BLaER1 (cell line): Measurements from ENCODE around the gene MUC7.
"Not testable (repeated sequence)": the region's sequence is repeated elsewhere in the genome, so short reads cannot be mapped to it uniquely, and the experiment has no call there.

ENCODE experiments used
- H3K27ac ChIP-seq: shearing (Covaris generic); formaldehyde crosslinking; 2 replicates; pipeline ENCODE4 v1.8.1; 2022
- H3K27me3 ChIP-seq: shearing (Covaris generic); formaldehyde crosslinking; 2 replicates; pipeline ENCODE4 v1.8.1; 2022
- H3K36me3 ChIP-seq: shearing (Covaris generic); formaldehyde crosslinking; 2 replicates; pipeline ENCODE4 v1.8.1; 2022
- H3K4me1 ChIP-seq: shearing (Covaris generic); formaldehyde crosslinking; 2 replicates; pipeline ENCODE4 v1.8.1; 2022
- H3K4me2 ChIP-seq: shearing (Covaris generic); formaldehyde crosslinking; 2 replicates; pipeline ENCODE4 v1.8.1; 2022
- H3K4me3 ChIP-seq: shearing (Covaris generic); formaldehyde crosslinking; 2 replicates; pipeline ENCODE4 v1.8.1; 2022
- H3K9ac ChIP-seq: shearing (Covaris generic); formaldehyde crosslinking; 2 replicates; pipeline ENCODE4 v1.8.1; 2022
- H3K9me3 ChIP-seq: shearing (Covaris generic); formaldehyde crosslinking; 2 replicates; pipeline ENCODE4 v1.8.1; 2022
- H4K20me1 ChIP-seq: shearing (Covaris generic); formaldehyde crosslinking; 2 replicates; pipeline ENCODE4 v1.8.1; 2022
- Cebpa-rat ChIP-seq: shearing (Covaris generic); IDR thresholded peaks from 2 replicates; pipeline ENCODE4 v1.8.1; 2022

Gene MUC7

DNA sequence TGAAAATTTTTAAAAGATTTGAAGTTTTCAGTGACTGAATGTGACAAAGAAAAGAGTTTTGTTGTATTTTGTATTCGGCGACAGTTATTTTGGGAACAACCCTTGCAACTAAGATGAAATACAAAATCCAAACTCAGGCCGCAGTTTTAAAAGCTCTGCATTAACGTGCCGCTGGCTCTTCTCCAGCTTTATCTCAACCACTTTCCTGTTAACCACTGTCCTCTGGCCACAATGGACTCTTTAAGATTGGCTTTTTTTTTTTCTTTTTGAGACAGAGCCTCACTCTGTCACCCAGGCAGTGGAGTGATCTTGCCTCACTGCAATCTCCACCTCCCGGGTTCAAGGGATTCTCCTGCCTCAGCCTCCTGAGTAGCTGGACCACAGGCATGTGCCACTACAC lies 24.2 kb downstream of the MUC7 start:
- no peaks in the 10 kb centered on the region for H4K20me1 ChIP-seq
- H3K36me3 ChIP-seq = no peaks in the 10 kb centered on the region
- H3K4me1 ChIP-seq = no peaks in the 10 kb centered on the region
- H3K27ac ChIP-seq = no peak overlapping the region
- no peak overlapping the region for H3K9ac ChIP-seq
- no peak for TF ChIP-seq Cebpa-rat
- no peaks in the 10 kb centered on the region for H3K9me3 ChIP-seq
- no peak overlapping the region for H3K4me2 ChIP-seq
- no peak overlapping the region for H3K4me3 ChIP-seq
- no peaks in the 10 kb centered on the region for H3K27me3 ChIP-seq

DNA sequence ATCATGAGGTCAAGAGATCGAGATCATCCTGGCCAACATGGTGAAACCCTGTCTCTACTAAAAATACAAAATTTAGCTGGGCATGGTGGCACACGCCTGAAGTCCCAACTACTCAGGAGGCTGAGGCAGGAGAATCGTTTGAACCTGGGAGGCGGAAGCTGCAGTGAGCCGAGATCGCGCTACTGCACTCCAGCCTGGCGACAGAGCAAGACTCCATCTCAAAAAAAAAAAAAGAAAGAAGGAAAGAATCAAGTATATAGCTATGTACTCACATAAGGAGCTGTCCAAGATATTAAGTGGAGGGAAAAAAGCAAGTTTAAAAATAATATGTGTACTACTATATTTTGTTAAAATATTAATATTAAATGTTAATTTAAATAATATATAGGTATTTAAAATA lies 29.8 kb downstream of the MUC7 start:
- not testable (repeated sequence) for H3K4me3 ChIP-seq, H3K36me3 ChIP-seq, H3K4me1 ChIP-seq, H3K27me3 ChIP-seq, H3K9ac ChIP-seq, H3K9me3 ChIP-seq, H3K4me2 ChIP-seq, H4K20me1 ChIP-seq, H3K27ac ChIP-seq

DNA sequence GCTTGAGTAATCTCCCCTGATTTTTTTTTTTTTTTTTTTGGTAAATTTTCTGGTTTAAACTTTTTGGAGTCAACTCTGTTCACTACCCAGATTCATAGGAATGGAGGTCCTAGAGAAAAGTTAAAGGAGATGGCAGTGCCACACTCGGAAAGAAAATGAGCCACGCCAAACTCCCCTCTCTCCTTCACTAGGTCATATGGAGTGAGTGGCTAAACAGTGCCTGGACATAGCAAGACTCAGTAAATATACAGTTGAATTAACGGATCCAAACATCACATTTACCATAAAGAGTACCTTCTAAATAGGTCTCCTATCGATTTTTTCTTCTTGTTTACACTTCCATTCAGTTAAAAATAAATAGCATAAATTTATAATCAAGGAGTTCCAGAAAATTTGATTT lies 32.7 kb downstream of the MUC7 start:
- TF ChIP-seq Cebpa-rat = no peak
- Histone ChIP-seq H3K4me1 (no peaks in the 10 kb centered on the region), H3K9me3 (no peaks in the 10 kb centered on the region), H3K27me3 (no peaks in the 10 kb centered on the region), H3K9ac (no peak overlapping the region), H4K20me1 (no peaks in the 10 kb centered on the region), H3K27ac (no peak overlapping the region), H3K4me3 (no peak overlapping the region), H3K36me3 (no peaks in the 10 kb centered on the region), H3K4me2 (no peak overlapping the region)

DNA sequence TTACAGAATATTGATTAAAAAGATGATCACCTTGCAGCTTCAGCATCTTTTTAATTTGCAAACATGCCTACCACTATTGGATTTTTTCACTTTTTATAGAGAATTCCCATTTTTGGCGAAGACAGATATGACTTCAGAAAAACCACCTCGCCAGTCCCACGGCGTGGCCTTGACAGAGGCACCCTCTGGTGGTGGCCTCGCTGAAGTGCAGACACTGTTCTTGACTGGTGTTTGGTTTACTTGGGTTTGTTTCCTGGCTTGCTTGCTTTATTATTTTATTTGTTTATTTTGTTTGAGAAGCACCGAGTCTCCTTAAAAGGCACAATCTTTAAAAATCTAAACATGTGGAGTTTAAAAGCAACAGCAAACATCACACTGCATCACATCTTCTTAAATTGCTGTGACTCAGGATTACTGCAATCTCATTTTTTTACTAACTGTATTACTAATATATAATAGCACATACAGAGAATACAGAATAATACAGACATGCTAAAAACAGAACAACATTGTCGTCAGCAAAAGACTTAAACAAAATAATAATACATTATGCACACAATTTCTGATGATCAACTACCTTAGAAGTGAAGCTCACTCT lies 33.3 kb downstream of the MUC7 start:
- Histone ChIP-seq H3K27me3 (no peaks in the 10 kb centered on the region), H3K9ac (no peak overlapping the region), H3K9me3 (no peaks in the 10 kb centered on the region), H3K27ac (no peak overlapping the region), H3K36me3 (no peaks in the 10 kb centered on the region), H3K4me2 (no peak overlapping the region), H3K4me1 (no peaks in the 10 kb centered on the region), H4K20me1 (no peaks in the 10 kb centered on the region), H3K4me3 (no peak overlapping the region)
- no peak for TF ChIP-seq Cebpa-rat

DNA sequence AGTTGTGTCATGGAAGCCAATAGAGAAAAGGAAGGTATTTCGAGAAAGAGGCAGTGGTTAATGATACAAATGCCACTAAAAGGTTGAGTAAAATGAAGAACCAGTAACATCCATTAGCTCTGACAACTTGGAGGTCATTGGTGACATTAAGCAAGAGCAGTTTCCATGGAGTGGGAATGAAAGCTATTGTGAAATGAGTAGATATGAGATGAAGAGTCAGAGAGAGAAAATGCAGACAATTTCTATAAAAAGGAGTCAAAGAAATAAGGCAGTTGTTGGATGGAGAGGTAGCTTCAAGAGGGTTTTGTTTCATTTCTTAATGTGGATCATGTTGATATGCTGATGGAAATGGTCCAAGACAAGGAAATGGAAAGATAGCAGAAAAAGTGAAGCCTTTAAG lies 36.8 kb downstream of the MUC7 start:
- Histone ChIP-seq H3K9ac (no peak overlapping the region), H3K4me3 (no peak overlapping the region), H3K9me3 (no peaks in the 10 kb centered on the region), H3K4me2 (no peak overlapping the region), H3K27ac (no peak overlapping the region), H3K36me3 (no peaks in the 10 kb centered on the region), H4K20me1 (no peaks in the 10 kb centered on the region), H3K4me1 (no peaks in the 10 kb centered on the region), H3K27me3 (no peaks in the 10 kb centered on the region)
- no peak for TF ChIP-seq Cebpa-rat

DNA sequence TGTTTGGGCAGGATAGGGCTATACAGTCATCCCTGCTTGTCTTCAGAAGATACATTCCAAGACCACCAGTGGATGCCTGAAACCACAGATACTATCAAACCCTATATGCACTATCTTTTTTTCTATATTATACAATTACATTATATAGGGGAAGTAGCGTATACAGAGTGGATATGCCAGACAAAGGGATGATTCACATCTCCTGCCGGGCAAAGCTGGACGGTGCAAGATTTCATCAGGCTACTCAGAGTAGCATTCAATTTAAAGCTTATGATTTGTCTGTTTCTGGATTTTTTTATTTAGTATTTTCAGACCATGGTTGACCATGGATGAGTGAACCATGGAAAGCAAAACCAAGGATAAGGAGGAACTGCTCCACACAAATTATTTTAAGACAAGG lies 39.4 kb downstream of the MUC7 start:
- Histone ChIP-seq H3K4me2 (no peak overlapping the region), H3K27ac (no peak overlapping the region), H3K36me3 (no peaks in the 10 kb centered on the region), H3K4me1 (no peaks in the 10 kb centered on the region), H3K4me3 (no peak overlapping the region), H4K20me1 (no peaks in the 10 kb centered on the region), H3K9me3 (no peaks in the 10 kb centered on the region), H3K27me3 (no peaks in the 10 kb centered on the region), H3K9ac (no peak overlapping the region)
- TF ChIP-seq Cebpa-rat = no peak

DNA sequence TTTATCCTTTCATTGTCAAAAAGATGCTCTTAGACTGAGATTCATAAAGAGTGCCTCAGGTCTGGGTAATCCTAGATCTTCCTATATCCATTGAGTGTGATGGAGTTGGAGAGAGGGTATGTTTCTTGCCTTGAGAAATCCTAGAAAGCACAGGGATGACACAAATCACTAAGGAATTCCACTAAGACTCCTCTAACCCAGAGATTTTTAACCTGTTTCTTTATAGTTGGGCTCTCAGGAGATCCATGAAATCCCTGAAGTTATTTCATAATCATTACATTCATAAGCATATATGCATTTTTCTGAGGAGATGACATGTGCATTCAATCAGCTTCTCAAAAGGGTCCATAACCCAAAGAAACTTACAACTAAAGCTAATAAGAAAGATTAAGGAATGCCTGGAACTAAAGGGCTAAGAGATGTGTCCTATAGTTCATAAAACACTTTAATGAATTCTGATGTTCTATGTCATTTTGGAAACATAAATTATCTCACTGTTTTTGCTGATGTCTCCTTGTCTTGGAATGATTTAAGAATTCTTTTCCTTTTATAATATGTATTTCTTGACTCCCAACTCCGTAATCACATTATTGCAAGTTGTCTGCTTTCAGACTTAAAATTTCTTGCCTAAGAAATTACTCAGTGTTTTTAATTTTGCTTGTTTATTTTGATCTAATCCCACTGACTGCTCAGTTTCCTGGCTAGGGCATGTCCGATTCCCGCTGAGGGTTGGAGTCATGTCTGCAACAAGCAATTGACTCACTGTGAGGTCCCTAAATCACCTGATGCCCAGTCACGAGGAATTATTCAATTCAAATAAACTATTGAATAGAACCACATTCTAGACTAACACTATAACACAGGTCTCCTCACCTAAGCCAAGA lies 43.6 kb downstream of the MUC7 start:
- TF ChIP-seq Cebpa-rat = no peak
- Histone ChIP-seq H4K20me1 (no peaks in the 10 kb centered on the region), H3K4me2 (no peak overlapping the region), H3K27ac (no peak overlapping the region), H3K9me3 (no peaks in the 10 kb centered on the region), H3K4me1 (no peaks in the 10 kb centered on the region), H3K27me3 (no peaks in the 10 kb centered on the region), H3K36me3 (no peaks in the 10 kb centered on the region), H3K4me3 (no peak overlapping the region), H3K9ac (no peak overlapping the region)

DNA sequence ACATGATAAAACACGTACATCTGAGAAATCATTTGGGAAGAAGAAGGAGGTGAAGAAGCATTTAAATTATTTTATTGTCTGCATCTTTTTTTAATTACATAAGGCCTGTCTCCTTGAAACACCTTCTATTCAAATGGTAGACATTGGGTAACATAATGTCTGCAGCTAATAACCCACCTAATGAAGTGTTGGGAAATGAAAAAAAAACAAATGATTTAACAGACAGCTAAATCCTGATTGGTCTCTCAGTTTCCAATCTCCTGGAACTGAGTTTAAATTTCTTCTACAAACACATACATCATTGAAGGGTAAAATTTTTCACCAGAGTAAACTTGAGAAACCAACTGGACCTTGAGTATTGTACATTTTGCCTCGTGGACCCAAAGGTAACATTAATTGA lies 46.3 kb downstream of the MUC7 start, which contains the start of gene AMTN:
TSS of gene AMTN (plus strand) at position 301 of the 400 bp plus-strand sequence. CDS start 209 bp downstream, outside the sequence.
- H3K36me3 ChIP-seq = no peaks in the 10 kb centered on the region
- no peak for TF ChIP-seq Cebpa-rat
- H4K20me1 ChIP-seq = no peaks in the 10 kb centered on the region

DNA sequence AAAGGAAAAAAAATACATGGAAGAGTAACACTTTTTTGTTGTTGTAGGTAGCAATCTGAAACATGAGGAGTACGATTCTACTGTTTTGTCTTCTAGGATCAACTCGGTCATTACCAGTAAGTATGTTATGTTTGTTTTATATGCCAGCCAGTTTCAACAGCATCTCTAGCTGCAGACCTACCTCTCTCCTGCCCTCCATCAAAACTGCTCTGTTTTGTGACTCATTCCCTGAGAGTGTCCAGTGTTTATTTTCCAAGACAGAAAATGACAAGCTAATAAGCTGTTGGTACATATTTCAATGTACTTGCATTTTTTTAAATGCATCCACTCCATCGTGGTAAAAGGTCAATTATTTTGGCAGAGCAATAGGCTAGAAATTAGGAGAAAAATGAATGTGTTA lies 46.7 kb downstream of the MUC7 start:
- no peak overlapping the region for H3K27ac ChIP-seq
- no peak for TF ChIP-seq Cebpa-rat

More for the DNA sequence above, 46.3 kb downstream of the MUC7 start, which contains the start of gene AMTN:
- Histone ChIP-seq H3K4me2 (no peak within 1 kb of the TSS), H3K4me3 (no peak within 1 kb of the TSS), H3K27me3 (no peaks in the 10 kb centered on the region), H3K9ac (no peak within 1 kb of the TSS), H3K9me3 (no peaks in the 10 kb centered on the region), H3K4me1 (no peaks in the 10 kb centered on the region), H3K27ac (no peak within 1 kb of the TSS)

DNA sequence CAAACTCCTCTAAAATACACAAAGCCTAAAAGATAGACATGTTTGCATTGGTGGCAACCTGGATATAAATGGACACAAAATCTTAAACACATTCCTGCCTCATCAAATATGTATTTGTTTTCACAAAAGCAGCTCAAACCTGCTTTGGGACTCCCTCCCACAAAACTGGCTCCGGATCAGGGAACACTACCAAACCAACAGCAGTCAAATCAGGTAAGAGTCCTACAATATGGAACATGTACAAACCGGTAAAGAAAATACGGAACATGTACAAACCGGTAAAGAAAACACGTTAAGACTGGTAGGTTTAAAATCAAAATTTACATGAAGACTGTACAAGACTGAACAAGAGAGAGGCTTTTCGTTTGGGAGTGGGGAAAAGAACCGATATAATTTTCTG lies 50.6 kb downstream of the MUC7 start:
- Histone ChIP-seq H3K4me1 (no peaks in the 10 kb centered on the region), H3K4me3 (no peak overlapping the region), H3K9me3 (no peaks in the 10 kb centered on the region), H3K36me3 (no peaks in the 10 kb centered on the region), H3K27me3 (no peaks in the 10 kb centered on the region), H4K20me1 (no peaks in the 10 kb centered on the region), H3K9ac (no peak overlapping the region), H3K4me2 (no peak overlapping the region), H3K27ac (no peak overlapping the region)
- TF ChIP-seq Cebpa-rat = no peak

More for the DNA sequence above, 46.7 kb downstream of the MUC7 start:
- no peak overlapping the region for H3K4me2 ChIP-seq
- H3K36me3 ChIP-seq = no peaks in the 10 kb centered on the region
- H3K4me3 ChIP-seq = no peak overlapping the region
- no peaks in the 10 kb centered on the region for H4K20me1 ChIP-seq
- H3K27me3 ChIP-seq = no peaks in the 10 kb centered on the region
- no peaks in the 10 kb centered on the region for H3K9me3 ChIP-seq
- no peaks in the 10 kb centered on the region for H3K4me1 ChIP-seq
- H3K9ac ChIP-seq = no peak overlapping the region
